Keratinocyte (primary cell): Measurements from ENCODE around the gene INPP5B. TPM values are rescaled to one million over a fixed set of nuclear protein-coding genes. Genes with fewer than 3 reads are reported as not detected.
A peak's percentile ranks its signal among the peaks of the same experiment; 100 is the strongest.

Experiments used
- DNase-seq: peaks from one replicate; pipeline ENCODE4 v3.0.0-alpha.2; 2011; ENCODE audit warnings: low read depth, missing footprints, low spot score
- FAIRE-seq: peaks from 2 replicates; lab custom pipeline; 2011; peaks lifted over from hg19 to GRCh38; lab: Jason Lieb, UNC
- H2AFZ ChIP-seq: 2 replicates; pipeline ENCODE4 v1.6.0; 2012; ENCODE audit warnings: low read length, control low read depth, inconsistent platforms; ENCODE audit not compliant: control insufficient read depth
- H3K27ac ChIP-seq: 2 replicates; pipeline ENCODE4 v1.5.1; 2011; ENCODE audit warnings: low read length; ENCODE audit not compliant: control insufficient read depth, insufficient read depth
- H3K27me3 ChIP-seq: 3 replicates; pipeline ENCODE4 v1.6.0; 2011; ENCODE audit warnings: low read length; ENCODE audit not compliant: control insufficient read depth, insufficient read depth; ENCODE audit errors: extremely low read depth
- H3K36me3 ChIP-seq, 2 experiments: 2 replicates in 1 of 2; 3 replicates in 1 of 2; pipeline ENCODE4 v1.5.1; 2011; ENCODE audit warnings: low read length in 2 of 2, mild to moderate bottlenecking in 1 of 2; ENCODE audit not compliant: control insufficient read depth in 2 of 2, insufficient read depth in 2 of 2; ENCODE audit errors: extremely low read depth in 1 of 2
- H3K4me1 ChIP-seq: 3 replicates; pipeline ENCODE4 v1.5.1; 2011; ENCODE audit warnings: low read length; ENCODE audit not compliant: control insufficient read depth, insufficient read depth; ENCODE audit errors: extremely low read depth
- H3K4me2 ChIP-seq: 3 replicates; pipeline ENCODE4 v1.6.0; 2011; ENCODE audit warnings: low read depth, low read length; ENCODE audit not compliant: control insufficient read depth, insufficient read depth; ENCODE audit errors: extremely low read depth
- H3K4me3 ChIP-seq, 3 experiments: fragments of 200-600 bp in 1 of 3; sonication (generic) in 1 of 3; 2 replicates in 2 of 3; 3 replicates in 1 of 3; pipeline ENCODE4 v1.5.1; 2011 to 2016; ENCODE audit warnings: low read length in 3 of 3, mild to moderate bottlenecking in 3 of 3, control low read depth in 2 of 3, inconsistent platforms in 1 of 3, low read depth in 1 of 3, mixed read lengths in 1 of 3, mixed run types in 1 of 3, moderate library complexity in 1 of 3; ENCODE audit not compliant: control insufficient read depth in 2 of 3, insufficient read depth in 2 of 3; ENCODE audit errors: extremely low read depth in 1 of 3
- H3K79me2 ChIP-seq: 2 replicates; pipeline ENCODE4 v1.6.0; 2012; ENCODE audit warnings: low read length; ENCODE audit not compliant: control insufficient read depth, insufficient read depth
- H3K9ac ChIP-seq: 3 replicates; pipeline ENCODE4 v1.6.0; 2011; ENCODE audit warnings: low read length; ENCODE audit not compliant: control insufficient read depth, insufficient read depth; ENCODE audit errors: extremely low read depth
- H3K9me1 ChIP-seq: 3 replicates; pipeline ENCODE4 v1.6.0; 2011; ENCODE audit warnings: low read length; ENCODE audit not compliant: control insufficient read depth, insufficient read depth; ENCODE audit errors: extremely low read depth
- H3K9me3 ChIP-seq: 2 replicates; pipeline ENCODE4 v1.5.1; 2012; ENCODE audit warnings: low read depth, low read length; ENCODE audit not compliant: control insufficient read depth
- H4K20me1 ChIP-seq: 3 replicates; pipeline ENCODE4 v1.6.0; 2011; ENCODE audit warnings: low read length; ENCODE audit not compliant: control insufficient read depth, insufficient read depth; ENCODE audit errors: extremely low read depth
- CTCF ChIP-seq, 3 experiments: IDR thresholded peaks in 1 of 3; conservative IDR thresholded peaks in 1 of 3; optimal IDR thresholded peaks in 1 of 3; 2 replicates in 2 of 3; 3 replicates in 1 of 3; pipeline versions ENCODE3 to v1.5.1; 2011; ENCODE audit warnings: low read length in 3 of 3, mild to moderate bottlenecking in 3 of 3, moderate library complexity in 2 of 3, control low read depth in 1 of 3, inconsistent platforms in 1 of 3; ENCODE audit not compliant: insufficient read depth in 2 of 3; ENCODE audit errors: extremely low read depth in 1 of 3
- EZH2 ChIP-seq: IDR thresholded peaks from one replicate; pipeline ENCODE4 v1.6.1; 2012; ENCODE audit warnings: inconsistent platforms, mild to moderate bottlenecking, low read length, moderate library complexity
- dilution Hi-C: fragments of 300-500 bp; cut with MboI; formaldehyde crosslinking; loops from one replicate; pipeline ENCODE4 v1.7.0; 2020; ENCODE audit warnings: low sequenced_read_pairs; ENCODE audit not compliant: extremely low pct_ligation_motif_present
- polyA plus RNA-seq, 5 experiments: library from polyadenylated mRNA; depleted of rRNA in 3 of 5; stranded (reverse) in 3 of 5; stranded (forward) in 1 of 5; unstranded in 1 of 5; fragments of >200 nt; gene quantifications; 1 replicate in 1 of 5; 2 replicates in 3 of 5; 3 replicates in 1 of 5; pipeline versions ENCODE4 v1.2.1 to v1.2.3, GENCODE V29; 2011 to 2012; ENCODE audit warnings: missing spikeins in 2 of 5, low read depth in 1 of 5, low replicate concordance in 1 of 5

Gene INPP5B
- polyA plus RNA-seq, 1 donor (not counting 4 experiments of a cell fraction or from before 2014, with no cell fraction given), result 6.4 TPM

GRCh38 chr1:37831109-37831508, 115.7 kb downstream of the INPP5B start:
- H3K36me3 ChIP-seq, result peaks cover 17 to 35% of the 10 kb centered on the region in 2 experiments
- H3K27me3 ChIP-seq, result no peaks in the 10 kb centered on the region
- TF ChIP-seq CTCF (optimal IDR thresholded peaks at IDR 0.05 in 1 of 3, IDR thresholded peaks at IDR 0.05 in 1 of 3, conservative IDR thresholded peaks at IDR 0.05 in 1 of 3; ENCODE audit: extremely low read depth in 1 of 3, insufficient read depth in 2 of 3, low read length in 3 of 3) (no peak), EZH2 (no peak)
- dilution Hi-C loops, result no loop called here
- DNase-seq (no peak), FAIRE-seq (no peak)
- no peak overlapping the region for H3K4me3 ChIP-seq
- no peak overlapping the region for H3K9ac ChIP-seq
- no peaks in the 10 kb centered on the region for H4K20me1 ChIP-seq
- H3K27ac ChIP-seq, result no peak overlapping the region
- H2AFZ ChIP-seq, result no peak overlapping the region
- no peaks in the 10 kb centered on the region for H3K9me3 ChIP-seq
- peaks cover 8% of the 10 kb centered on the region for H3K4me1 ChIP-seq
- no peak overlapping the region for H3K4me2 ChIP-seq
- peaks cover 2% of the 10 kb centered on the region for H3K9me1 ChIP-seq
- H3K79me2 ChIP-seq, result no peaks in the 10 kb centered on the region

- Histone ChIP-seq H3K9me3 (no peaks in the 10 kb centered on the region), H3K4me3 (no peak overlapping the region), H3K4me1 (peaks cover 5% of the 10 kb centered on the region), H3K9ac (no peak overlapping the region), H2AFZ (no peak overlapping the region), H3K9me1 (peaks cover 2% of the 10 kb centered on the region), H4K20me1 (no peaks in the 10 kb centered on the region), H3K27me3 (no peaks in the 10 kb centered on the region), H3K79me2 (no peaks in the 10 kb centered on the region), H3K4me2 (no peak overlapping the region), H3K36me3 (peaks cover 20 to 25% of the 10 kb centered on the region in 2 experiments), H3K27ac (peak overlapping the region; percentile 69)
- TF ChIP-seq CTCF (optimal IDR thresholded peaks at IDR 0.05 in 1 of 3, IDR thresholded peaks at IDR 0.05 in 1 of 3, conservative IDR thresholded peaks at IDR 0.05 in 1 of 3; ENCODE audit: extremely low read depth in 1 of 3, insufficient read depth in 2 of 3, low read length in 3 of 3) (no peak), EZH2 (no peak)
- DNase-seq (no peak), FAIRE-seq (no peak)
- dilution Hi-C loops, result no loop called here
Measured at GRCh38 chr1:37828410-37829074, 118.3 kb downstream of the INPP5B start.
